Tibial nerve (tissue), 4 donors: ENCODE measurements around the gene RPP14. TPM values are rescaled to one million over a fixed set of nuclear protein-coding genes. Genes with fewer than 3 reads are reported as not detected.
"Not testable (repeated sequence)": the region's sequence is repeated elsewhere in the genome, so short reads cannot be mapped to it uniquely, and the experiment has no call there.

Source experiments
- DNase-seq, 2 donors: peaks; one replicate each; pipeline ENCODE4 v3.0.0-alpha.2; 2019; ENCODE audit warnings: low spot score in 2 of 2
- H3K27ac ChIP-seq, 4 donors: fragments of 200-600 bp; sonication (generic) in 3 of 4; one replicate each; pipeline ENCODE4 v1.5.1; 2017 to 2019; ENCODE audit warnings: mild to moderate bottlenecking in 1 of 4
- H3K27me3 ChIP-seq, 2 donors: fragments of 200-600 bp; sonication (generic) in 1 of 2; one replicate each; pipeline versions ENCODE4 v1.5.1 to v1.6.0; 2017 to 2019
- H3K36me3 ChIP-seq, 3 donors: fragments of 200-600 bp; sonication (generic); one replicate each; pipeline ENCODE4 v1.5.1; 2018 to 2019
- H3K4me1 ChIP-seq, 4 donors: fragments of 200-600 bp; sonication (generic) in 3 of 4; one replicate each; pipeline ENCODE4 v1.5.1; 2017 to 2019
- H3K4me3 ChIP-seq, 4 donors: fragments of 200-600 bp; sonication (generic) in 3 of 4; one replicate each; pipeline ENCODE4 v1.5.1; 2017 to 2019; ENCODE audit warnings: mild to moderate bottlenecking in 1 of 4, moderate library complexity in 1 of 4
- H3K9me3 ChIP-seq, 4 donors: fragments of 200-600 bp; sonication (generic) in 3 of 4; one replicate each; pipeline ENCODE4 v1.5.1; 2017 to 2019
- CTCF ChIP-seq, 5 experiments: fragments of 200-600 bp in 3 of 5; fragments of 450-650 bp in 2 of 5; sonication (generic) in 3 of 5; IDR thresholded peaks; one replicate each; pipeline ENCODE4 v1.5.1; 2016 to 2019; ENCODE audit warnings: antibody characterized with exemption in 5 of 5, mild to moderate bottlenecking in 3 of 5, moderate library complexity in 2 of 5
- EP300 ChIP-seq, 2 donors: sonication (generic); formaldehyde crosslinking; IDR thresholded peaks; one replicate each; pipeline ENCODE4 v1.6.1; 2017; ENCODE audit warnings: antibody characterized with exemption in 2 of 2, mild to moderate bottlenecking in 1 of 2
- POLR2A ChIP-seq, 2 donors: fragments of 450-650 bp; IDR thresholded peaks; one replicate each; pipeline ENCODE4 v1.6.1; 2017; ENCODE audit warnings: antibody characterized with exemption in 2 of 2, mild to moderate bottlenecking in 2 of 2, moderate library complexity in 2 of 2
- WGBS, 2 donors: methylation state at CpG; one replicate each; pipeline ENCODE4 v1.1.5; 2018; 5-methylcytosine and 5-hydroxymethylcytosine counted together
- total RNA-seq, 4 donors: library from RNA; depleted of rRNA; stranded (reverse); fragments of >200 nt; gene quantifications; one replicate each; pipeline ENCODE4 v1.1.0, GENCODE V29; 2016

Gene RPP14
- total RNA-seq, 4 donors from 2014 or later: 5.7 to 14.0 (median 8.6) TPM

DNA sequence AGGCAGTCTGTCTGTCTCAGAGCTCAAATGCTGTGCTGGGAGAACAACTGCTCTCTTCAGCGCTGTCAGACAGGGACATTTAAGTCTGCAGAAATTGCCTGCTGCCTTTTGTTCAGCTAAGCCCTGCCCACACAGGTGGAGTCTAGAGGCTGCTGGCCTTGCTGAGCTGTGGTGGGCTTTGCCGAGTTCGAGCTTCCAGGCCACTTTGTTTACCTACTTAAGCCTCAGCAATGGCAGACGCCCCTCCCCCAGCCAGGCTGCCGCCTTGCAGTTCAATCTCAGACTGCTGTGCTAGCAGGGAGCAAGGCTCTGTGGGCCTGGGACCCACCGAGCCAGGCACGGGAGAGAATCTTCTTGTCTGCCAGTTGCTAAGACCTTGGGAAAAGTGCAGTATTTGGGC lies 25.0 kb upstream of the RPP14 start:
- Histone ChIP-seq H3K36me3 (peaks cover 0 to 72% (median 0%) of the 10 kb centered on the region in 3 donors), H3K4me3 (no peak overlapping the region), H3K27ac (no peak overlapping the region), H3K4me1 (no peaks in the 10 kb centered on the region), H3K9me3 (peaks cover 0 to 4% (median 0%) of the 10 kb centered on the region in 4 donors), H3K27me3 (no peaks in the 10 kb centered on the region)
- TF ChIP-seq CTCF (IDR thresholded peaks at IDR 0.05): no peak
- TF ChIP-seq POLR2A (IDR thresholded peaks at IDR 0.05): no peak
- no peak for TF ChIP-seq EP300 (IDR thresholded peaks at IDR 0.05)
- no peak for DNase-seq
- WGBS, 2 donors: 0 to 80% methylated on average over 1 to 7 of the region's 7 CpGs

DNA sequence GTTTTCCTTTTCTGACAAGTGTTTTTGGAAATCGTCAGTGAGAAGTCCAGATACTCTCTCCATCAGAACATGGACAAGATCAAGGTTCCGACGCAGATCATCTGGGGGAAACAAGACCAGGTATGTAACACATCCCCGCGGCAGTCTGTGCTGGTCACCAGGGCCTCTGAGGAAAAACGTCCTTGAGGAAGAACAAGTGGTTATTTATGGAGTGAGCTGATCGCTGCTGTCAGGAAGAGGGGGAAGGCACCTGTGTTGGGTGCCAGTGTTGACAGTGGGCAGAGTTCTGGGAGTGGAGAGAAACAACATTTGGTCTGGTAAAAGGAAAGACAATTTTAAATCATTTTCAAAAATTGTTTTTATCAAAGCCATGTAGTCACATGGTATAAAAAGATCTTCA lies 20.7 kb upstream of the RPP14 start:
- Histone ChIP-seq H3K27me3 (no peaks in the 10 kb centered on the region), H3K9me3 (no peaks in the 10 kb centered on the region), H3K36me3 (peaks cover 0 to 78% (median 0%) of the 10 kb centered on the region in 3 donors), H3K4me1 (peaks cover 0 to 7% (median 0%) of the 10 kb centered on the region in 4 donors), H3K4me3 (no peak overlapping the region), H3K27ac (no peak overlapping the region)
- TF ChIP-seq CTCF (IDR thresholded peaks at IDR 0.05) (no peak), POLR2A (IDR thresholded peaks at IDR 0.05) (no peak), EP300 (IDR thresholded peaks at IDR 0.05) (no peak)
- DNase-seq: no peak
- WGBS, 2 donors: 88 to 91% methylated on average over 7 of the region's 7 CpGs

DNA sequence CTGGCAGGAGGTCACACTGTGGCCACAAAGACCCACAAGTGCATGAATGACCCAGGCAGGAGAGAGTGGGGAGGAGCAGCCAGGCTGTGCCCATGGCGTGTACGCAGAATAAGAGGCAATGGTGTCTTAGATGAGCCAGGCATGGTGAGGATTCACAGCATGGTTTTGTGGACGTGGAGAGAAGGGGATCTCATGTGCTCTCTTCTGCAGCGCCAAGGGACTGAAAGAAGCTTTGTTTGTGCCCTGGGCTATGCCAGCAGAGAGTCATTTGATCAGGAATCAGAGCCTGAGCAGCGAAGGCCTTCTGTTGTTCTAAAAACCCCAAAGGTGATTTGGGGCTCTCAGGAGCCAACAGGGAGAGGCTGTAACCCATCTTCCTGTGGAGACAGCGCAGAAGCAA lies 18.7 kb upstream of the RPP14 start:
- Histone ChIP-seq H3K9me3 (no peaks in the 10 kb centered on the region), H3K36me3 (peaks cover 0 to 59% (median 0%) of the 10 kb centered on the region in 3 donors), H3K27me3 (no peaks in the 10 kb centered on the region), H3K4me3 (no peak overlapping the region), H3K4me1 (peaks cover 0 to 7% (median 0%) of the 10 kb centered on the region in 4 donors), H3K27ac (no peak overlapping the region)
- 67 to 75% methylated on average over 6 of the region's 6 CpGs for WGBS, 2 donors
- DNase-seq: no peak
- TF ChIP-seq EP300 (IDR thresholded peaks at IDR 0.05) (no peak), CTCF (IDR thresholded peaks at IDR 0.05) (no peak), POLR2A (IDR thresholded peaks at IDR 0.05) (no peak)

- 53 to 61% methylated on average over 4 of the region's 4 CpGs for WGBS, 2 donors
- H3K36me3 ChIP-seq: peaks cover 0 to 58% (median 0%) of the 10 kb centered on the region in 3 donors
- TF ChIP-seq CTCF (IDR thresholded peaks at IDR 0.05): no peak
- no peak for TF ChIP-seq EP300 (IDR thresholded peaks at IDR 0.05)
- no peak for TF ChIP-seq POLR2A (IDR thresholded peaks at IDR 0.05)
These were observed 17.9 kb upstream of the RPP14 start for GRCh38 chr3:58288011-58288728.

GRCh38 chr3:58288964-58289613 lies 17.0 kb upstream of the RPP14 start:
- not testable (repeated sequence) for H3K4me3 ChIP-seq, H3K4me1 ChIP-seq, H3K27ac ChIP-seq, DNase-seq, H3K27me3 ChIP-seq, H3K9me3 ChIP-seq
- WGBS, 2 donors: 65 to 75% methylated on average over 3 to 4 of the region's 4 CpGs
- H3K36me3 ChIP-seq: peaks cover 0 to 59% (median 0%) of the 10 kb centered on the region in 3 donors

More at GRCh38 chr3:58288011-58288728, 17.9 kb upstream of the RPP14 start:
- no peaks in the 10 kb centered on the region for H3K27me3 ChIP-seq
- peaks cover 0 to 7% (median 0%) of the 10 kb centered on the region in 4 donors for H3K4me1 ChIP-seq
- H3K4me3 ChIP-seq: no peak overlapping the region
- no peak for DNase-seq
- no peak overlapping the region for H3K27ac ChIP-seq
- no peaks in the 10 kb centered on the region for H3K9me3 ChIP-seq

GRCh38 chr3:58290446-58290845 lies 15.6 kb upstream of the RPP14 start:
- H3K4me3 ChIP-seq, H3K27me3 ChIP-seq, H3K27ac ChIP-seq, H3K9me3 ChIP-seq, DNase-seq, H3K4me1 ChIP-seq: not testable (repeated sequence)
- WGBS, 2 donors: 97 to 98% methylated on average over 12 to 16 of the region's 33 CpGs
- H3K36me3 ChIP-seq: peaks cover 0 to 56% (median 0%) of the 10 kb centered on the region in 3 donors
